Endodermal cell (in vitro differentiated cells): ENCODE measurements around the gene NUDT17. TPM values are rescaled to one million over a fixed set of nuclear protein-coding genes. Genes with fewer than 3 reads are reported as not detected.
"Not testable (repeated sequence)": the region's sequence is repeated elsewhere in the genome, so short reads cannot be mapped to it uniquely, and the experiment has no call there.

Source experiments
- DNase-seq: peaks from one replicate; pipeline ENCODE4 v3.0.0-alpha.2; 2017
- H3K27ac ChIP-seq: 2 replicates; pipeline ENCODE4 v1.5.1; 2013; ENCODE audit warnings: mild to moderate bottlenecking, low read depth, low read length, moderate library complexity
- H3K27me3 ChIP-seq: 2 replicates; pipeline ENCODE4 v1.6.1; 2013; ENCODE audit warnings: mild to moderate bottlenecking, low read length, moderate library complexity; ENCODE audit not compliant: insufficient read depth, control insufficient read depth, poor library complexity, severe bottlenecking
- H3K36me3 ChIP-seq: 2 replicates; pipeline ENCODE4 v1.7.0; 2013; ENCODE audit warnings: mild to moderate bottlenecking, low read length, moderate library complexity; ENCODE audit not compliant: control insufficient read depth, insufficient read depth
- H3K4me1 ChIP-seq: one replicate; pipeline ENCODE4 v1.7.0; 2013; ENCODE audit warnings: low read length; ENCODE audit not compliant: control insufficient read depth, insufficient read depth
- H3K4me3 ChIP-seq: 2 replicates; pipeline ENCODE4 v1.5.1; 2013; ENCODE audit warnings: mild to moderate bottlenecking, low read length, moderate library complexity
- H3K9ac ChIP-seq: 2 replicates; pipeline ENCODE4 v1.6.1; 2013; ENCODE audit warnings: mild to moderate bottlenecking, low read length, moderate library complexity; ENCODE audit not compliant: poor library complexity, severe bottlenecking; ENCODE audit errors: extremely low read depth
- H3K9me3 ChIP-seq: 2 replicates; pipeline ENCODE4 v1.6.1; 2013; ENCODE audit warnings: mild to moderate bottlenecking, low read length, moderate library complexity; ENCODE audit not compliant: control insufficient read depth
- H3K27ac Mint-ChIP-seq: 2 replicates; pipeline ENCODE4 v1.8.0; 2020; ENCODE audit warnings: mixed read lengths
- H3K27me3 Mint-ChIP-seq: 2 replicates; pipeline ENCODE4 v1.8.0; 2021; ENCODE audit warnings: mild to moderate bottlenecking, mixed read lengths; ENCODE audit not compliant: insufficient read depth
- H3K36me3 Mint-ChIP-seq: 2 replicates; pipeline ENCODE4 v1.8.0; 2020; ENCODE audit warnings: low read depth, mixed read lengths
- H3K4me1 Mint-ChIP-seq: 2 replicates; pipeline ENCODE4 v1.8.0; 2020; ENCODE audit warnings: mixed read lengths
- H3K4me3 Mint-ChIP-seq: 2 replicates; pipeline ENCODE4 v1.8.0; 2020; ENCODE audit warnings: mild to moderate bottlenecking, moderate library complexity, mixed read lengths
- H3K9me3 Mint-ChIP-seq: 2 replicates; pipeline ENCODE4 v1.8.0; 2020; ENCODE audit warnings: mild to moderate bottlenecking, mixed read lengths
- CTCF ChIP-seq: fragments of 200-600 bp; sonication (generic); conservative IDR thresholded peaks from 2 replicates; pipeline ENCODE4 v1.5.0; 2021; ENCODE audit warnings: antibody characterized with exemption, mild to moderate bottlenecking
- WGBS, 2 experiments: methylation state at CpG; one replicate each; pipeline versions ENCODE4 v1.1.5 to v1.1.7; 2013; ENCODE audit warnings: missing lambda C conversion rate in 2 of 2, mixed read lengths in 1 of 2; ENCODE audit not compliant: insufficient coverage in 1 of 2, insufficient read length in 1 of 2; 5-methylcytosine and 5-hydroxymethylcytosine counted together
- total RNA-seq, 2 donors: library from RNA; stranded (reverse); fragmentation: NEBNext Ultra II Directional in 1 of 2; extraction: Animal tissue kit (Norgen Biotek cat#: 25700) in 1 of 2; gene quantifications; 2 replicates in 1 of 2; 3 replicates in 1 of 2; pipeline ENCODE4 v1.2.1, GENCODE V29; 2021

Gene NUDT17
- total RNA-seq, 2 donors from 2014 or later = 2.8 to 4.0 TPM

DNA sequence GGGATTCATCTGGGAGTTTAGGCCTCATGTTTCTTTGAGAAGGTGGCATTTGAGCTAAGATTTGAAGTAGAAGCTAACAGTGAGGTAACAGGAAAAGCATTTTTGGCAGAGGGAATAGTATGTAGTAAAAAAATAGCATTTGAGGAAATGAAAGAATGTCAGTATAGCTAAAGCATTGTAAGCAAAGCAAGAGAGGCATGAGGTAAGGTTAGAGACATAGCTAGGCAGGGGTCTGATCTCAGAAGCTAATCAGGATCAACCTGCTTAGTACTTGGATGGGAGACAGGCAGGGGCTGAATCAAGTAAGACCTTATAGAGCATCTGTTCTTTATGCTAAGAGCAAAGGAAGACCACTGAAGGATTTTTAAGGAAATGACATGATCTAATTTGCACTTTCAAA is 17.5 kb upstream of the NUDT17 start:
- Histone ChIP-seq H3K36me3 (peaks cover 68% of the 10 kb centered on the region), H3K4me1 (no peaks in the 10 kb centered on the region), H3K27me3 (no peaks in the 10 kb centered on the region), H3K27ac (no peak overlapping the region), H3K4me3 (no peak overlapping the region), H3K9ac (no peak overlapping the region), H3K9me3 (no peaks in the 10 kb centered on the region)
- DNase-seq = no peak
- no peaks in the 10 kb centered on the region for H3K9me3 Mint-ChIP-seq
- no peak overlapping the region for H3K27ac Mint-ChIP-seq
- no peaks in the 10 kb centered on the region for H3K27me3 Mint-ChIP-seq
- no peak for TF ChIP-seq CTCF
- H3K4me1 Mint-ChIP-seq = peaks cover 6% of the 10 kb centered on the region
- H3K36me3 Mint-ChIP-seq = peaks cover 65% of the 10 kb centered on the region
- no peak overlapping the region for H3K4me3 Mint-ChIP-seq

GRCh38 chr1:145828367-145829026 is 16.9 kb upstream of the NUDT17 start:
- Mint-ChIP-seq H3K9me3 (no peaks in the 10 kb centered on the region), H3K27me3 (no peaks in the 10 kb centered on the region), H3K4me3 (no peak overlapping the region), H3K27ac (no peak overlapping the region), H3K4me1 (peaks cover 6% of the 10 kb centered on the region), H3K36me3 (peaks cover 70% of the 10 kb centered on the region)
- DNase-seq = no peak
- Histone ChIP-seq H3K36me3 (peaks cover 73% of the 10 kb centered on the region), H3K9me3 (no peaks in the 10 kb centered on the region), H3K27ac (no peak overlapping the region), H3K4me1 (no peaks in the 10 kb centered on the region), H3K4me3 (no peak overlapping the region), H3K9ac (no peak overlapping the region), H3K27me3 (no peaks in the 10 kb centered on the region)
- TF ChIP-seq CTCF = no peak

GRCh38 chr1:145830810-145831209 is 14.6 kb upstream of the NUDT17 start:
- not testable (repeated sequence) for H3K9me3 ChIP-seq, H3K27me3 ChIP-seq, DNase-seq, H3K4me3 ChIP-seq, H3K9ac ChIP-seq, H3K4me1 ChIP-seq, H3K27ac Mint-ChIP-seq, H3K27me3 Mint-ChIP-seq, H3K4me1 Mint-ChIP-seq, H3K4me3 Mint-ChIP-seq, H3K9me3 Mint-ChIP-seq, H3K27ac ChIP-seq
- peaks cover 82% of the 10 kb centered on the region for H3K36me3 Mint-ChIP-seq
- 93 to 97% methylated on average over 2 of the region's 2 CpGs for WGBS, 2 experiments
- H3K36me3 ChIP-seq = peaks cover 93% of the 10 kb centered on the region

- Mint-ChIP-seq H3K27ac (no peak overlapping the region), H3K9me3 (no peaks in the 10 kb centered on the region), H3K4me1 (no peaks in the 10 kb centered on the region), H3K36me3 (peaks cover 79% of the 10 kb centered on the region), H3K27me3 (no peaks in the 10 kb centered on the region), H3K4me3 (no peak overlapping the region)
- WGBS, 2 experiments = 97 to 100% methylated on average over 1 of the region's 1 CpG
- Histone ChIP-seq H3K36me3 (peaks cover 97% of the 10 kb centered on the region), H3K4me3 (no peak overlapping the region), H3K4me1 (no peaks in the 10 kb centered on the region), H3K9me3 (no peaks in the 10 kb centered on the region), H3K27ac (no peak overlapping the region), H3K27me3 (no peaks in the 10 kb centered on the region), H3K9ac (no peak overlapping the region)
- DNase-seq = no peak
- TF ChIP-seq CTCF = no peak
Observed at GRCh38 chr1:145837656-145838055, 7.8 kb upstream of the NUDT17 start.
